Effector CD8-positive, alpha-beta T cell (primary cell): Measurements from ENCODE around the gene NET1.
"Not testable (repeated sequence)": the region's sequence is repeated elsewhere in the genome, so short reads cannot be mapped to it uniquely, and the experiment has no call there.

Experiments used
- DNase-seq: peaks from one replicate; lab custom pipeline; 2025; lab: John Stamatoyannopoulos, UW

The NET1 gene

DNA sequence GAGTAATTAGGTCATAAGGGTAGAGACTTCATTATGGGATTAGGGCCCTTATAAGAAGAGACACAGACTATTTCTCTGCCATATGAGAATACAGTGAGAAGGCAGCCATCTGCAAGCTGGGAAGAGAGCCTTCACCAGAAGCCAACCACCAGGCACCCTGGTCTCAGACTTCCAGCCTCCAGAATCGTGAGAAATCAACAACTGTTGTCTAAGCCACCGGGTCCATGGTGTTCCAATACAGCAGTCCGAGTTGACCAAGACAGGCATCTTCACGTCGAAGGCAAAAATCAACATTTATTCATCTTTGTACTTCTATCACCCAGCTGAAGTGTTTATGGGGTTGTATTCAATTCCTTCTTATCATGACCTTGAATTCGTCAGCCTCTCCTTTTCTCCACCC is 13.0 kb upstream of the NET1 start:
- DNase-seq: no peak

DNA sequence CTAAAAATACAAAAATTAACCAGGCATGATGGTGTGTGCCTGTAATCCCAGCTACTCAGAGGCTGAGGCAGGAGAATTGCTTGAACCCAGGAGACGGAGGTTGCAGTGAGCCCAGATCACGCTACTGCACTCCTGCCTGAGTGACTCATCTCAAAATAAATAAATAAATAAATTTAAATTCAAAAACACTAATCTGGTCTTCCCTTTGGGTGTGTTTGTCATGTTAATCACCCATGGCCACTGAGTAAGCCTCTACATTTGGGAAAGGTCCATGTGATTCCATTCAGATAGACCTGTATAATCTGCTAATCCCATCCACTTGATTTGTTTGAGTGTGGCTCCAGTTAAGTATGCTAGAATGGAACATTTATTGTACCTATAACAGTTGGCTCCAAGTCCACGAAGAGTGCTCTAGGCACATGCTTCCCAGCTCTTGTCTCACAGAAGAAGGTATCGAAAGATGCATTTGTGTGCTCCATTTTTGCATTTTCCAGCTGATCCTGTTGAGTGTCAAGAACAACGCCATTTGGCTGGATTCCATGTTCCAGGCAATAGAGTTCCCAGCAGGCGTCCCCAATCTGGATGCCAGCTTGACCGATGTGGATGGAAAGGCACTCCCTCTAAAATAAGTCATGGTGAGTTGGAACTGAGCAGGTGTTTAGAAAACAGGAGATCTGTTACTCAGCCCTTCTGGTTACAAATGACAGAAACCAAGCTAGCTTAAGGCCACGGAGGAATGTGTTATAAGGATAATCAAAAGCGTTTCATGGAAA is 11.7 kb upstream of the NET1 start:
- DNase-seq: no peak

DNA sequence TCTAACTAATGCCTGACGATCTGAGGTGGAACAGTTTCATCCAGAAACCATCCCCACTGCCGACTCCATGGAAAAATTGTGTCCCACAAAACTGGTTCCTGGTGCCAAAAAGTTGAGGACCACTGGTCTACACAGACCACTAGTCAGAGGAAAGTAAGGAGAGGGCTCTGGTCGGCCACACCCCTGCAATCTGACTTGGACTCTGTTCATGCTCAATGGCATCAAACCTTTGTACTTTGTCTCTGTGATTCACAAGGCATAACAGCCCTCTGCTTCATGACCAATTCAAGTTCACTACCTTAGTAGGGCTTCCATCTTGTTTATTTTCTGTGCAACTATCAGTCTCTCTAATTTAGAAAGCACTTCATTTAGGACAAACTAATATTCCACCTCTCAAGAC is 9.6 kb upstream of the NET1 start:
- DNase-seq: no peak

DNA sequence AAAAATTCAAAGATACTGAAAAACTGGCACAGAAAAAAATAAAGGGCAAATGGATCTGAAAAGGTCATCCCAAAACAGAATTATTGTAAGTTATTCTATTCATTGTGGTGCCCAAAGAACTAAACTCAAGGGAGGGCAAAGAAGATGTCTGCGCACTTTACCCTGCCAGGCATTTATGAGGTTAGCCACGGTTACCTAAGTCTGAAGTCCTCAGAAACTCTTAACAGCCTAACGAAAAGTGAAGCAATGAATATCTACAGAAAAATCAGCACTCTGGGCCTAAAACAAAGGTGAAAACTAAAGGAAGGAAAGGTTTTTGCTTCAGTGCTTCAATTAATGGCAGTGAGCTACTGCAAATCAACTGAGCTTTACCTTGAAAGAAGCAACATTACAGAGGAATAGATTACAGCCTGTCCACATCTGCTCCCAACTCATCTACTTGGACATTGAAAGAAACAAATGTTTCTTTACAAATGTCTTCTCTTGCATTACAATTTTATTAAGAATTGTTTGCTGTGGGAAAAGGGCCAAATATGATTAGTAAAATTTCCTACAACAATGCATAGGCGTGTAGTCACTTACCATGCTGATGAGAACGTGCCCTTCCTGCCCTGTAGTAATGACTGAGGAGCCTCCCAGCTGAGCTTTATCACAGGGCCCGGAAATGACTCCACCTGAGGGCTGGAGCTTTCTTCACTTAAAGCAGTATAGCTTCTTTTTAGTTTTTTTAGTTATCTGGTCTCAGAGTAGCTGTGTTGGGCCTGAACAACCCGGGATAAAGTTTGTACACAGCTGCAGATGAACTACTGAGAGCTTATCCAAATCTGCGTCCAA is 7.9 kb upstream of the NET1 start, which contains the start of gene TUBAL3:
Gene TUBAL3, minus strand, starts transcription at position 621 of the 834 bp plus-strand sequence. Its CDS starts 36 bp downstream, at position 585.
- DNase-seq: no peak

DNA sequence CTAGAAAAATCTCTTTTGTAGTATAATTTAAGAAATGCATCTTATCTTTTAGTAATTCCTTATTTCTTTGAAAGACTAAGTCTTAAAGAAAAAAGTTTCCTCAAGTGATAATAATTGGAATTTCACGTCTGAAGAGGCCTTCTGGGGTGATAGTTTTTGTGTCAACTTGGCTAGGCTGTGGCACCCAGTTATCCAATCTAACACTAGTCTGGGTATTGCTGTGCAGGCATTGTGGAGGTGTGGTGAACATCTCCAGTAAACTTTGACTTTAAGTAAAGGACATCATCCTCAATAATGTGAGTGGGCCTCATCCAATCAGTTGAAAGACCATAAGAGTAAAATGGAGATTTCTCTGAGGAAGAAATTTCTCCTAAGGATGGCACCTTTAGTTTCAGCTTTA is 5.4 kb upstream of the NET1 start:
- DNase-seq: no peak

DNA sequence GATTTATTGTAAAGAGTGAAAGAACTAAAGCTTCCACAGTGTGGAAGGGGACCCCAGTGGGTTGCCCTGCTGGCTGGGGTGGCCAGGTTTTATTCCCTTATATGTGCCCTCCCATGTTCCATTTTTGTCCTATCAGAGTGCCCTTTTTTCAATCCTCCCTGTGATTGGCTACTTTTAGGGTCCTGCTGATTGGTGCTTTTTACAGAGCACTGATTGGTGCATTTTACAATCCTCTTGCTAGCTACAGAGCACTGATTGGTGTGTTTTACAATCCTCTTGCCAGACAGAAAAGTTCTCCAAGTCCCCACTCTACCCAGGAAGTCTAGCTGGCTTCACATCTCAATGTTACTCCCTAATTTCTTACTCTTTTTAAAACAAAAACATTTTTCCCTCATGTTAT is 1.6 kb upstream of the NET1 start:
- DNase-seq: not testable (repeated sequence)

DNA sequence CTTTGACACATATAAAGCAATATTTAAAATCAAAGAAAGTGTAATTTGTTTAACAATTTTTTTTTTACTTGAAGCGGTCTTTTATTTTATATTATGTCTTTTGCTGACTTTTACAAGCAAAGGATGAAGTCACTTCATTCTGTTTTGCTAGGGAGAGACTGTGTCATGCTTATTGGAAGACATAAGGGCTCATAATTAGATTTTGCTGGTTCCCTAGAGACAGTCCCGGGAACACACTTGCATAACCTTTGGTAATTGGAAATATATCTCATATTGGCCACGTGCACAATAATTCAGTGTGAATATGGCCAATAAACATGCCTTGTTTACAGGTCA is 448 bp upstream of the NET1 start:
- no peak for DNase-seq

DNA sequence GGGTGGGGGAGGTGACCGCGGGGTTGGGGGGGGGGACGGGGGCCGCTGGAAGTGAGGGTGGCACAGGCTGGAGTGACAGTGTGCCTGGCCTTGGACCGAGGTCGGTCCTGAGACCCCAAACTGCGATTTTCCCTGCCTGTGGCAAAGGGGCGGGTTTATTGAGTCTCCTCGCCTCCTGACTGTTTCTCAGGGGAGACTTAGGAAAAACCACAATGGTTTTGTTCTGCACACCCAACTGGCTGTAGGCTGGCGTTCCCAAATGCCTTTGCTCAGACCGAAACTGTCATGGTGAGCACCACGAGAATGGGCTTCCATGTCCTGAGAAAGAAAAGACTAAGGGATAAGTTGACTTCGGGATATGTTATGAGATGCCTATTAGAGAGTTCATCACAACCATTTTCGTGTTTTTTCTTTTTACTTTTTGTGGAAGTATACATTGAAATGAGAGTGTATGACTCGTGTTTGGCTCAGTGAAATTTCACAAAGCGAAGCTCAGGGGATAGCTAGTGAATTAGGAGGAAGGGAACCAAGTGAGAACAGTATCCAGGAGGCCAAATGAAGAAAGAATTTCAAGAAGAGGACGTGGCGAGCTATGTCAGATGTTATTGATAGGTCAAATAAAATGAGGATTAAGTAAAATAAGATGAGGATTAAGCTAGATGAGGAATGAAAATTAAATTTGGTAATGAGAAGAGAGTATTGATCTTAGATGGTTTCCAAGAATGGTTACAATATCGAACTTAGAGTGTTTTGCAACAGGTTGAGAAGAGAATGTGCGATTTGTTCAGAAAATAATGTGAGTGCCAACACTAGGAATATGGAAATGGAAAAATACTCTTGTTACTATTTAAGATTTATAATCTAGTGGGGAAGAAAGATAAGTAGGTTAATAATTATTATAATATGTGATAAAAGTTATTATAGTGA is 918 bp downstream of the NET1 start:
- DNase-seq: no peak

DNA sequence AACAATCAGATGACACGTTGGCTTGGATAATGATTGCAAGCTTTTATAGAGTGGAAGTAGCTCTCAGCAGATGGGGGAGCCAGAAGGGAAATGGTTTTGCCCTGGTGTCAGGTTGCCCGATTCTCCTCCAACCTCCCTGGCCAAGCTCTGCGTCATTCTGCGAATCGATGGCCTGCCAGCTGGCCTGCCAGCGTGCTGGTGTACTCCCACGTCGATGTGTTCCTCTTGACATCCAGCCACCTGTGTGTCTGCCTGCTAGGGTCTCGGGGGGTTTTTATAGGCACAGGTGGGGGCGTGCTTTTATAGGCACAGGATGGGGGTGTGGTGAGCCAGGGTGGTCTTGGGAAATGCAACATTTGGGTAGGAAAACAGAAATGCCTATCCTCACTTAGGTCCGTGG is 4.6 kb downstream of the NET1 start:
- no peak for DNase-seq

DNA sequence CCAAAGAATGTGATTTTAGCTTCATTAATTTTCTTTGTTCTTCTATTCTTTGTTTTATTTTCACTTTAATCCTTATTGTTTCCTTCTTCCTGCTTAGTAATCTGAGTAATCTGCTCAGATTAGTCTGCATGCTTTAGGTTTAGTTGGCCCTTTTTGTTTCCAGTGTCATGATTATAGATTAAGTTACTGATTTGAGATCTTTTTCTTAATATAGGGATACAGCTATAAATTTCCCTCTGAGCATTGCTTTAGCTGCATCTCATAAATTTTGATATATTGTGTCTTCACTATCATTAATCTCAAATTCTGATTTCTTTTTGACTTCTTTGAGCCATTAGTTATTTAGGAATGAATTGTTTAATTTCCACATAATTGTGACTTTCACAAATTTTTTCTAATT is 6.2 kb downstream of the NET1 start:
- no peak for DNase-seq

DNA sequence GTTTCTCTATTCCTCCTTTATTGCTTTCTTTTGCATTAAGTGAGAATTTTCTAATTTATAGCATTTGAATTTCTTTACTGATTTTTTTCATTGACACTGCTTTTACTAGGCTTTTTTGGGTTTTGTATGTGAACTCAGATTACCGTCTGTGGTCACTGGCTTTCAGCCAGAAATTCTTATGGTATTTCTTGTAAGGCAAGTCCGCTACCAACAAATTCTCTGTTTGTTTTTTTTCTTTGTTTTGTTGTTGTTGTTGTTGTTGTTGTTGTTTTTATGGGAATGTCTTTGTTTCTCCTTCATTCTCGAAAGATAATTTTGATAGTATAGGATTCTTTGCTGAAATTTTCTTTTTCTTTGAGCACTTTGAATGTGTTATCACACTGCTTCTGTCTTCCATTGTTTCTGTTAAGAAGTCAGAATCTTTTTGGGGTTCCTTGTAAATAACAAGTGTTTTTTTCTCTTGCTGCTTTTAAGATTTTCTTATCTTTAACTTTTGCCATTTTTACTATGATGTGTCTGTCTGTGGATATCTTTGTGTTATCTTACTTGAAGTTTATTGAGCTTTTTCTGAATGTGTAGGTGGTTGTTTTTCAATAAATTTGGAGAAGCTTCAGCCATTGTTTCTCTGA is 7.2 kb downstream of the NET1 start:
- no peak for DNase-seq

DNA sequence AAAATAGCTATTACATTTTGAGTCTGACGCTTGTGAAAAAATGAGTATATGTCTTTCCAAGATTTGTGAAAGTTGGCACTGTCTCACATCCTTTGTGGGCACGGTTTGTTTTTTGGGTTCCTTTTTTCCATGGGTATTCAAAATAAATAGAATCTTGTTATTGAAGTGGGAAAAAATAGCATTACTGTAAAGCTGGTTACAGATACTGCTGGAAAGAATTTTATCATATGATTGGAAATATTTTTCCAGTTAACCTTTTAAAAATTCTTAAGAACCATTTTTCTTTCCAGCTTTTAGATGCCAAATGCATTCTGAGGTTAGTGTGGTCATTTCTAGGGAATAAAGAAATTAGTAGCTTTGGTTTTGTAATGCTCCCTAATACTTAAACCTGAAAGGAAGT is 11.4 kb downstream of the NET1 start:
- no peak for DNase-seq

DNA sequence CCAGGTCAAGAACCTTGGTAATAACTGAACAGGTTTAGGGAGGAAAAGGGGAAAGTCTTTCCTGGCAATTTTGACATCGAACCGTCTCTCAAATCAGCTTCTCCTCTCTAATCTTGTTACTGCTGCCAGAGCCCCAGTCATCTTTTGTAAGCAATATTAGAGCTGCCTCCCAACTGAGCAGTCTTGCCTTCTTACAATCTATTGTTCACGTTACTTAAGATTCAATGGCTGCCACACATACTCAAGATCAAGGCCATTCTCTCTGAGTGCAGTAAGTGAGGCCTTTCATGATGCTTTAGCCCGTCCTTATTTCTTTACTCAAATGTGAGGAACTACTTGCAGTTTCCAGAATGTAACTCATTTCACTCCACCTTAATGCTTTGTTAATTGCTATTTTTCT is 12.4 kb downstream of the NET1 start:
- DNase-seq: no peak

DNA sequence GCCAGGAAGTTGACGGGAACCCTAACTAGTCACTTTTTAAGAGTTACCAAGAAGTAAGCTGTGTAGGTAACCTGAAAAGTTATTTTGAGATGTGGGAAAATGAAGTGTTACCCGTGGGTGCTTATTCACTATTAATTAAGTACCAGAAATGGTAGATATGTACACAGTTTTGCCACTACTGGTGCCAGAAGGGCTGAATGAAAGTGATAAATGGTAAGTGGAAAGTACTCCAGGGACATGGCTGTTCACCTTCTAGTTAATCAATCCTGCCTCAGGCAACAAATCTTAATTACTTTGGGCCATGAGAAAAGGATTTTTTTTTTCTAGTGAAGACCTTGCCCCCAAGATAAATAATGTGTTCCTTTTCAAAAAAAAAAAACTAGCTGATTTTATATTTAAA is 15.8 kb downstream of the NET1 start:
- DNase-seq: no peak

DNA sequence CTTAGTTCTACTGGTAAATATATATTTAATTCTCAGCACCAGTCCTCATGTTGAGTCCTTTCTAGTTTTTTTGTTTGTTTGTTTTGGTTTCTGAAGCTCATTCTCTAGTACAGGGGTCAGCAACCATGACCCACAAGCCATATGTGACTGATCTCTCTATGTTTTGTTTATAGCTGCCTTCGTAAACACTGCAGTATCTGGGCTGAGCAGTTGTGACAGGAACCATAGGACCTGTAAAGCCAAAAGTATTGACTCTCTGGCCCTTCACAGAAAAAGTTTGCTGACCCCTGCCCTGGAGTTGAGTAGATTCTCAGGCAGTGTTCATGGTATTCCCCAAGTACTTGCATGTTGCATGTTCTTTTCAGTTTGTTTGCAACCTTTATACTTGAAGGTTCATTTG is 20.8 kb downstream of the NET1 start:
- no peak for DNase-seq

DNA sequence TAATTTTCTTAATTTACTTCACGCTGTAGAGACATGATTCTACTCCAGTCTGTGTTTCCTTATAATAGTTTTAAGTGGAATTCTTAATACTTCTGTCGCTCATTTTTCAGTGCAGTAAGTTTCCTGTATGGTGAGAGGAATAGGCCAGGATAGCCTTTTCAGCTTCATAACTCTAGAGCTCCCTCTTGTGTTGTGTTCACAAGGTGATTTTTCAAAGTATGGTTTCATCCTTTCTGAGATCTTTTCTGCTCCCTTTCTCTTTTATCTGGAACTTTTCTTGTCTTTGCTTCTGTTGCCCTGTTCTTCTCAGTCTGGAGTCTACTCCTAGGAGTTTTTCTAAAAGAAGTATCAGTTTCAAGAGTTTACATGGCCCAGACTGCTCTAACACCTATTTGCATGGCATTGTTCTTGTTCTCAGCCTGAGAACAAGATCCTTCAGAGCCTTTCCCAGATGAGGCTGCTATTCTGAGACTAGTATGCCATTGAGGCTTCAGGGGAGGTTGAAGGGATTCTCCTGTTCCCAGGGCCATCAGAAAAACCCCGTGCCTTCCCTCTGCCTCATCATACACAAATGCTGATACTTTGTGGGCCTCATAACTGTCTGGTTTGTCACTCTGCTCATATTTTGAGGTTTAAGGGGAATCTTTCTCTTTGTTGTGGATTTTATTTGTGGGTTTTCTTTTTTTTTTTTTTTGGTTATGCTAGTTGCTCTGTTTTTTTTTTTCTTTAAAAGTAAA is 21.8 kb downstream of the NET1 start:
- no peak for DNase-seq

DNA sequence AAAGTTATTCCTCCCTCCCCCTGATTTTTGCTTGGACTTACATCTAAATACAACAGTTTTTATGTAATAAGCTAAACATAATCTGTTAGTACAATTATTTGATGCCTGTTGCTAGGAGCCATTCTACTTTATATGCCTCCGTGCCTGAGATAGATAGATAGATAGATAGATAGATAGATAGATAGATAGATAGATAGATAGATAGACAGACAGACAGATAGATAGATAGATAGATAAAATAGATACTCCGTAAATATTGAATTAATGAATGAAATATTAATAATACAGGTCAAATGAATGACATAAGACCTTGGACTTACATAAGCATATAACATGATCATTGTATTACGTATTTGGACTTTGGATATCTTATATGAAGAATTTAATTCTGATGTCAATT is 23.0 kb downstream of the NET1 start:
- DNase-seq: no peak

DNA sequence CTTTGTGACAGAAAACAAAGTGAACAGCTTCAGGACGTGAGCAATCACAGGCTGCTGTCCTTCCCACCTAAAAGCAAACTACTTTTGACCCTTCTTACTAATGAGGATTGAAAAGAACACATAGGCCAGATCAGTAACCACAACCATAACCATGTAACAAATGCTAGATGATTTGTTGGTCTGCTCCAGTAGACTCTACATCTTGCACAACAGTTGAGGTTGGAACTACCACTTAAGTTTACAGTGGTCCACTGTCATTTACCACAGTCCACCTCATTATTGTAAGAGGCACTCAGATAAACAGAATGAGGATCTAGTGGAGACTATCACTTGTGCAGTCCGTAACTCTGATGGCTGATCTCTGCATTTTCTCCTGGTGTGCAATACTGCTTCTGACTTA is 27.8 kb downstream of the NET1 start:
- no peak for DNase-seq

DNA sequence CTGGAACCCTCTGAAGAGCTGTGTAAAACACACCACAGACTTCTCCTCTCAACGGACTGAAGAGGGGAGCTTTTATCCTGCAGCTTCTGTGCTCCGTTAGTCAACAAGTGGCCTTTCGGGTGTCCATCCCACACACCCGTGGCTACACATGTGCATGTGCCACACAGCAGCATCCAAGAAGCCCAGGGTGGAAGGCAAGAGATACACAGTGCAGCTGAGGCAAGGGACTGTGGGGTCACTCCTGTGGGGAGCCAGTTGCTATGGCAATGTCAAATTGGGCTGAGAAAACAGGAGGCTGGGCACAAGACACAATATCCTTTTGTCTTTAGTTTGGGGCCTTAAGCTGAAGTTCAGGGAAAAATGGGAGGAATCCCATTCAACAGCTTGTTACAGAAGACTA is 28.7 kb downstream of the NET1 start:
- no peak for DNase-seq

DNA sequence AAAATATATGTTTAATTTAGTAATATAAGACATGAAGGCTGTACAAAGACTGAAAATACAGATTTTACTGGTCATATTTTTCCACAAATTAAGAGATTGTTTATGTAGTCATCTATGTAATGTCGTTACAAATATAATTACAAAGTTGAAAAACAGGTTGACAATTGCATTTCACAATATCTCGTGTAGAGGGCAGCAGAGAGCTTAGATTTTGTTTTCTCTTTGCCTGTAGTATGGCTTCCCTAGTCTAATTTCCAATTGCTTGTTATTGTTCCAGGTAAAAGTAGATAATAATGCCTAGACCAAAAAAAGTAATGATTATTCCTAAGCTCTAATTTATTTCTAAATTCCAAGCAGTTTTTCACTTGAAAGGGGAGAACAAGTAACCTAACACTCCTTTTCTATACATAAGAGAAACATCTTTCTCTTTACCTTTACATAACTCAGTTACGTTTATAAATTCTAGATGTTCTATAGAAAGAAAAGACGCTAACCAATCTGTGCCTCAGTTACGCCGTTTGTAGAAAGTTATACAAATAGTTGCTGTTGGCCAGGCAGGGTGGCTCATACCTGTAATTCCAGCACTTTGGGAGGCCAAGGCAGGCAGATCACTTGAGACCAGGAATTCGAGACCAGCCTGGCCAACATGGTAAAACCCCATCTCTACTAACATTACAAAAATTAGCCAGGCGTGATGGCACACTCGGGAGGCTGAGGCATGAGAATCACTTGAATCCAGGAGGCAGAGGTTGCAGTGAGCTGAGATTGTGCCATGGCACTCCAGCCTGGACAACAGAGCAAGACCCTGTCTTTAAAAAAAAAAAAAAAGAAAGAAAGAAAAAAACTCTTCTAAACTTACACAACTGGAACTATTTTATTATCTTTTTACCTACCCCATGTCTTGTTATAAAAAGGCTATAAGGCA is 30.0 kb downstream of the NET1 start:
- DNase-seq: no peak
